ENCODE data around the gene TFRC.
"Not testable (repeated sequence)": the region's sequence is repeated elsewhere in the genome, so short reads cannot be mapped to it uniquely, and the experiment has no call there.

The TFRC gene

DNA sequence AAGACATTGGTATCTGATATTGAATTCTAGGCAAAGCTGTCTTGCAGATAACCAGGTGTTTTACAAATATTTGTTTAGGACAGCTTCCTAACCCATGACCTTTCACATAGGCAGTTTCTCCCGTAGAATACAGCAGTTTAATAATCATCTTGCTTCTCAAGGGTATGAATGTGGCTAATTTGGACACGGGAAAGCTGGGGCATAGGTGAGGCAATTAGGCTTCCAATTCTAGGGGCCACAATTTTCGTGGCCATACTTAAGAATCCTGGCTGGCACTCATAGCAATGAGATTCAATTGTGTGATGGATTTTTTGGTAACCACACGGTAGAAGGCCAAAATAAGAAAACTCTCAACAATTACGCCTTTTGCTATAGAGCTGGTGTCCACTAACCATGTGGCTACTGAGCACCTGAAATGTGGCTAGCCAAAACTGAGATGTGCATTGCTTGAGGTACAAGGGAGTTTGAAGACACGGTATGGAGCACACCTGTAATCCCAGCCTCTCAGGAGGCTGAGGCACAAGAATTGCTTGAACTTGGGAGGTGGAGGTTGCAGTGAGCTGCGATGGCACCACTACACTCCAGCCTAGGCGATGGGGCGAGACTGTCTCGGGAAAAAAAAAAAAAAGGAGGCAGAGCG is 34.4 kb downstream of the TFRC start:
- DNase-seq = no peak

DNA sequence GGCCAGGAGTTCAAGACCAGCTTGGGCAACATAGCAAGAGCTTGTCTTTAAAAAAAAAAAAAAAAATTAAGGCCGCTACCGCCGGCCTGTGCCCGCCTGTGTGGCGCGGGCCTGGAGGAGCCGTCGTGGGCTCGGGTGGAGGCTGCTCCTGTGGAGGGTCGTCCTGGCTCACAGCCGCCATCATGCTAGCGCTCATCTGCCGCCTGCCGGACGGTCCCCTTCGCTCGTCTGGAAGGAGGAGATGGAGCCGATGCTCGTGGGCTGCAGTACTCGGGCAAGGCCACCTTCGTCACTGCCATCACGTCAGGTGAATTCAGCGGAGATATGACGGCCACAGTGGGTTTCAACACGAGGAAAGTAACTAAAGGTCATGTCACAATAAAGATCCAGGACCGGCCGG is 37.4 kb downstream of the TFRC start:
- no peak for DNase-seq

DNA sequence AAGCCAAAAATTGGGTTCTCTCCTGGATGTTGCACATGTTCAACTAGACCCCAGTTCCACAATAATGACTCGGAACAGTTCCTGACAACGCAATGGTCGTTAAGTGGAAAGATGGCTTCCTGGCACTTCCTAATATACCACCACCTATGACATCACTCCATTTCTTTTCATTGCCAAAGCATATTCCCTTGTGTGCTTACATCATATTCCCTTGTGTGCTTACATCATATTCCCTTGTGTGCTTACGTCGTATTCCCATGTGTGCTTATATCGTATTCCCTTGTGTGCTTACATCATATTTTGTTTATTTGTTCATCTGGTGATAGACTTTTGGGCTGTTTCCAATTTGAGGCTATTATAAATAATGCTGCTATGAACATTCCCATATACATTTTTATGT is 39.2 kb downstream of the TFRC start:
- no peak for DNase-seq

DNA sequence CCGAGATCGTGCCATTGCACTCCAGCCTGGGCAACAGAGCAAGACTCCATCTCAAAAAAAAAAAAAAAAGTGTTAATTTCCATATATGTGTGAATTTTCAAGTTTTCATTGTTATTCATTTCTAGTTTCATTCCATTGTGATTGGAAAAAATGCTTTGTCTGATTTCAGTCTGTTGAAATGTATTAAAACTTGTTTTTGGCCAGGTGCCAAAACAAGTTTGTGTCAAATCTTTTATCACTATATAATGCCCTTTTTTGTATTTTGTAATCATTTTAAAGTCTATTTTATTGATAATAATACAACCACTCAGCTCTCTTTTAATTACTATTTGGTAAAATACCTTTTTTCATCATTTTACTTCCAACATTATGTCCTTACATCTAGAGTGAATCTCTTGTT is 42.5 kb downstream of the TFRC start:
- DNase-seq = no peak

DNA sequence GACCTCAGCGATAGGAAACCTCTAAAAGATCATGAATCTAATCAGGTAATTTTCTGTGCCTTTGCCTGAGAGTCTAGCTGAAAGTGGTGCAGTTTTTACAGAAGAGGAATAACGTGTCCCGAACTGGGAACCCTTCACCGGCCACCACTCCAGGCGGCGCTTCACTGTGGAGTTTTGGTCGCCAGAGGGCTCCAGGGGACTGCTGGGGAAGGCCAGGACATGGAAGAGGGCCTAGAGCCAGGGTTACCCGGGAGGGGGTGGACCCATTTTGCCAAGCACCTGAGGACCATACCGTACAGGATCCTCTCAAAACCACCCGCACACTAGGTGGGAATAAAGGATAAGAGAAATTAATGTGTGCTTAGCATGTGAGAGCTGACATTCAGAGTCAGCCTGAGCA is 55.8 kb downstream of the TFRC start:
- not testable (repeated sequence) for DNase-seq

DNA sequence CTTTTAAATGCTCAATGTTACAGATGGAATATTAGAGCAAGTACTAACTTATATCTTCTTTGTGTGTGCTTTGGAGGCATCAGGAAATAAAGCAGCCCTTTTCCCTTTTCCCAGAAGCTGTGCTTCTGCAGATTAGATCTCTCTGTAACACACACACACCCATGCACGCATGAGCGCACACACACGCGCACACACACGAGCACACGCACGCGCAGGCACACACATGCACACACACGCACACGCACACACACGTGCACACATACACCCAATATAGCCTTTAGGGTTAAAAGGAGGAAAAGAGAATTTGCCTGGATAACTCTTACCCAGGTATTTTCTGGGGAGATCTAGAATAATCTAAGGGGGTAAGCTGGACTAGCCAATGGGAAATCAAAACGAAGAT is 56.9 kb downstream of the TFRC start:
- no peak for DNase-seq

DNA sequence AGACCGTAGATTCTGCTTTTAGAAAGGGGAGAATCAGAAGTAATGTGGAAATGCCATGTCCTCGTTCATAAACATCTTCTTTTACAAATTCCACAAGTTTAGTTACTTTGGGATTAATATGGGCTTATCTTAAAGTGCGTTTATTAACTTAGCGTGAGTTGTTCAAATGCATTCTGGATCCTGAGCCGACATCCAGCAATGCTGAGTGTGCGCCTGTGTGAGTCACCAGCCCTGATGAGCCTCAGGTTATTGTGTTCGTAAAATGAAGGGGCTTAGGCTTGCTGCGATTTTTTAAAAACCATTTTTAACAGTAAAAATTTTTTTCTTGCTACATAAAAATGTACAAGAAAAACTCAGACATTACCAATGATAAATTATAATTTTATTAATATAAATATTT is 57.9 kb downstream of the TFRC start:
- DNase-seq = no peak

DNA sequence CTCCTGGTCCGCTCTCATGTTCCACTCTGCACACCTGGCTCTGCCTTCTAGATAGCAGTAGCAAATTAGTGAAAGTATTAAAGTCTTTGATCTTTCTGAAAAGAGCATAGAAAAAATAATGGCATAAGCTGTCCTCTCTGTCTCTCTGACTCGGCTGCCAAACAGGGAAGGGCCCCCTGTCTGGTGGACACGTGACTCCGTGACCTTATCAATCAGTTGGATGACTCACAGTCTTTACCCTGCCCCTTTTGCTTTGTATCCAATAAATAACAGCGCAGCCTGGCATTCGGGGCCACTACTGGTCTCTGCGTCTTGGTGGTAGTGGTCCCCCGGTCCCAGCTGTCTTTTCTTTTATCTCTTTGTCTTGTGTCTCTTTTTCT is 59.4 kb downstream of the TFRC start:
- not testable (repeated sequence) for DNase-seq

DNA sequence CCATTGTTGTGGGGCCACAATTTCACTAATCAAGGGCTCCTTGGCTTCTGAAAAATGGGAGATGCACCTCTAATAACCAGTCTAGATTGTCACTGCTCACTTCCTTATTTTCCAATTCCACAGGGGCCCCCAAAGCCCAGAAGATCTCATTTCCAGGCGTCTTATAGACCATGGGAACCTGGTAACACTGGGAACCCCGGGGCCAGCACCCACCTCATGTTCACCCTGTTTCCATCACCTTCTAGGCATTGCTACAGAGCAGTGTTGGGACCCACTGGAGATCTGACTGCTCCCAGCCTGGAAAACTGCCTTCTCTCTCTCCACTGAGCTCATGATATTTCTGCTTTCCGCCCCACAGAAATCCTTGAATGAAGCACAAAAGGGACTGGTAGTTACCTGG is 61.5 kb downstream of the TFRC start:
- DNase-seq = no peak

DNA sequence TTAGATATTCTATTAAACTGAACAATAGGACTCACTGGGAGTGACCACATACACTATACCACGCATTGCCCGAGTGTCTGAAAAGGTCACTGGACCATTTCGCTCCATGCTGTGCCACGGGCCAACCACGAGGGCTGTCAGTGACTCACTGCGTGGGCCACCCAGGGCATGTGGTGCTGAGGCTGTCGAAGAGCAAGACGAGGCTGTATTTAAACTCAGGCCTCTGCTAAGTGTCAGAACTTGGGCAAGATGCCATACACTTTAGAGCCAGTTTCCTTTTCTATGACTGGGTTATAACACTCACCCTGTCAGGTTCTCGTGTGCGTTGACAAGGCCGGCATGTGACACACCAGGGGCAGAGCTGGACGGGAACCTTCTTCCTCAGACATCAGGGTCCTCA is 62.3 kb downstream of the TFRC start:
- not testable (repeated sequence) for DNase-seq

DNA sequence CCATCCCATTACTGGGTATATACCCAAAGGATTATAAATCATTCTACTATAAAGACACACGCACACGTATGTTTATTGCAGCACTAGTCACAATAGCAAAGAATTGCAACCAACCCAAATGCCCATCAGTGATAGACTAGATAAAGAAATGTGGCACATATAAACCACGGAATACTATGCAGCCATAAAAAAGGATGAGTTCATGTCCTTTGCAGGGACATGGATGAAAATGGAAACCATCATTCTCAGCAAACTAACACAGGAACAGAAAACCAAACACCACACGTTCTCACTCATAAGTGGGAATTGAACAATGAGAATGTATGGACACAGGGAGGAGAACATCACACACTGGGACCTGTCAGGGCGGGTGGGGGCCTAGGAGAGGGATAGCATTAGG is 63.7 kb downstream of the TFRC start:
- DNase-seq = not testable (repeated sequence)

DNA sequence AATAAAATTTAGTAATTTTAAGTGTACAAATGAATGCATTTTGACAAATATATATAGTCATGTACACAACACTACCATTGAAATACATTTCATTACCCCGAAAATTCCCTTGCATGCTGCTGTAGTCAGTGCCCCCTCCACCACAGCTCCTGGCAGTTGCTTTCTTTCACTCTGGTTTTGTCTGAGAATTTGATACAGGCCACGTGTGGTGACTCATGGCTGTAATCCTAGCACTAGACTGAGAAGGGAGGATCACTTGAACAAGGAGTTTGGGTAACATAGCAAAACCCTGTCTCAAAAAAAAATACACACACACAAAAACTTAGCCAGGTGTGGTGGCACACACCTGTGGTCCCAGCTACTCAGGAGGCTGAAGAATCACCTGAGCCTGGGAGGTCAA is 65.4 kb downstream of the TFRC start:
- DNase-seq = no peak

DNA sequence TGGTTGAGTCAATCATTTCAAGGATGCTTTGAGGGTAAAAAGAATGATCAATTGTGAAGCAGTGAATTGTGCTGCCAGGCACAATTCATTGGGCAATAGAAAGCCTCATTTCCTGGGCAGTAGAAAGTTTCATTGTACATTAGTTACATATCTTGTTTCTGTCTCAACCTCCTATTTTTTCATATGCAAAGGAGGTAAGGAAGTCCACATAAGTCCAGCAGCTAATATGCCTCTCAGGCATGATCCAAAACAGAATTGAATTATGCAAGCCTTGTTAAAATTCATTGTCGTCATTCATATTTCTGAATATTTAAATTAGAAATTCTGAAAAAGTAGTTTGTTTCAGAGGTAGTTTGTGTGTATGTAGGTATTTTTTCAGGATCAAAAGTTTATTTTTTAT is 65.8 kb downstream of the TFRC start:
- DNase-seq = no peak

DNA sequence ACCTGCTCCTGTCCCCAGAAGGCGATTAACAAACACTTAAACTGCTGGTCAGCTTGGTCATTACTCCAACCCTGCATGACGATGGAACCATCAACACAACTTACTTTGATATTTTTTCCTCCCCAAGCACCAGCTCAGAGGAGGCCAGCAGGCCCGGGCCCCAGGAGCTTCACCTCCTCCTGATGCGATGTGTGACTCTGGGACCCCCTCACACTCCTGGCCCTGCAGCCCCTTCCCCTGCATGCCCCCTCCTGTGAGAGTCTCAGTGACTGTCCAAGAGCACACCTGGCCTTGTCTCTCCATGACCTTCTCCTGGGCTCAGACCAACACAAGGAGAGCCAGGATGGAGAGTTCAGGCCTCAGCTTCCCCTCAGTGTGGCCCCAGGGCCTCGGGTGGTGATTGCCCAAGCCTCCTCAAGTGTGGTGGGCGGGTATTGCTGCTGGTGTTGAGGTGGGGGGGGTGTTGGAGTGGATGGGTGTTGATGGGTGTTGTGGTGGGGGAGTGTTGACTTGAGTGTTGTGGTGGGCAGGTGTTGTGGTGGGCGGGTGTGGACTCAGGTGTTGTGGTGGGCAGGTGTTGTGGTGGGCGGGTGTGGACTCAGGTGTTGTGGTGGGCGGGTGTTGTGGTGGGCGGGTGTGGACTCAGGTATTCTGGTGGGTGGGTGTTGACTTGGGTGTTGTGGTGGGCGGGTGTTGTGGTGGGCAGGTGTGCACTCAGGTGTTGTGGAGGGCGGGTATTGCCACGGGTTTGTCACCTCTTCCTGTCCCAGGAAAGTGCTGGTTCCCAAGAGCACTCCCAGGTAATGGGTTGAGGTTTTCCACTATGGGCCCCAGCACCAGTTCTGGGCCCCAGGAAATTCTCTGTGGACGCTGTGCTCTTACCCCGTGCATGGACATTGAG is 68.1 kb downstream of the TFRC start:
- no peak for DNase-seq

DNA sequence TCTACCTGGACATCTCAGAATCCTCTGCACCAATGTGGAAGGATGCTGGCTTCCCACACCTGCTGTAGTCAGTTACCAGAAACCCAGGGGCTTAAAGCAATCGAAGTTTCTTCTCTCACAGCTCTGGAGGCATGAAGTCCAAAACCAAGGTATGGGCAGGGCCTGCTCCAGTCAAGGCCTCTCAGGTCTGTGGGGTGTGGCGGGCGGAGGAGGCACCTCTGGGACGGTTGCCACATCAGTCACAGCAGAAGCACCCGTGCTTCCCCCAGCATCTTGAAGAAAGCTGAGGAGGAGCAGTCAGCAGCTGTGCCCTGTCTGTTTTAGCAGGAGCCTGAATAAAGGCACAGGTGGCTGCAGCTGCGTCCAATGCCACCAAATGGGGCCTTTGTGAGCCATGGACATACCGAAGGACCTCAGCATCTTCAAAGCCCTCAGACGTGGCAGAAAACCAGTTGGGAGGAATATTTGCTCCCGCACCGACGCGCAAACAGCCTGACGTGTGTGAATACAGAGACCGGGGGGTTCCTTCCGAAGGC is 68.9 kb downstream of the TFRC start:
- no peak for DNase-seq

DNA sequence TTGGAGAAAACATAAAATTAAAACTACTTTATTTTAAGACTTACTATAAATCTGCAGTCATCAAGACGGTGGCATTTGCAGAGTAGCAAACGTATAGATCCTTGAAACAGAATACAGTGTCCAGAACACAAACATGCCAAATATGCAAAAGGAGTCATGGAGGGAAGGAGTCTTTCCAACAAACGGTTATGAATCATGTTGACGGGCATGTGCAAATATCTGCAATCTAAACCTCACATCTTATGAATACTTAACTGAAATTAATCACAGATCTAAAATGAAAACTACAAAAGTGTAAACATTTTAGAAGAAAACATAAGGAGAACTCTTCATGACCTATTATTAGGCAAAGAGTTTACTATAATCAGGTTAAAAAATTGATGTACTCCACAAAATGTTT is 69.4 kb downstream of the TFRC start:
- no peak for DNase-seq

DNA sequence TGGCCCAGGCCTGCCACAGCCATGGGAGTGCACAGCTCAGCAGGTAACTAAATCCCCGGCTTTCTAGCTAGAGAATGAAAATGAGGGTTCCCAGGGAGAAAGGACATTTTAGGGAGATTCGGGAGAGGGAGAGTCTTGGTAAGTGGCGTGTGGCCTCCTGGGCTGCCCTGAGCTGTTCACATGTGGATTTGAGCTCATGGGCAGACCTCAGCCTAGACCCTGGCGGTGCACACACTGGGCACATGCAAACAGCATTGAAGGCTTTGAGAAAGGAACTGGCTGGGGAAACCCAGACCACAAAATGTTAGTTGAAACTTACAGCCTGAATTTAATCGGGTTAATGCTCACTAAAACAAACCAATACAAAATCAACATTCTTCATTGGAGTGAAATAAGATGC is 72.4 kb downstream of the TFRC start:
- DNase-seq = no peak

DNA sequence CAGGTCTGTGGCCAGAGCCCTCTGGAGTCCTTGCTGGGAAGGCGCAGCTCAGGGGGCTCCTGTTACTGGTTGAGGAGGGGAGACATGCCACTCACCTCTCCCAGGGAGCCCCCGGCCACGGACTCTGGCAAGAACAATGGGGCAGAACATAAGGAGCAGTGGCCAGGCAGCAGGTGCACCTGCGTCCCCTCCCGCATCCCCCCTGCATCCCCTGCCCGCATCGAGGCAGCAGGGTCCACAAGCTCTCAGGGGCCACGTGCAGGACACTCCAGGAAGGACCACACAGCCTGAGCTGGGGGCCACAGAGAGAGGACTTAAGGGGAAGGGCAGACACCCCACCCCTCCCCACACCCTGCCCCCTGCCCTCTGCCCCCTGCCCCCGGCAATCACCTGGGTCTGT is 73.0 kb downstream of the TFRC start:
- DNase-seq = no peak

DNA sequence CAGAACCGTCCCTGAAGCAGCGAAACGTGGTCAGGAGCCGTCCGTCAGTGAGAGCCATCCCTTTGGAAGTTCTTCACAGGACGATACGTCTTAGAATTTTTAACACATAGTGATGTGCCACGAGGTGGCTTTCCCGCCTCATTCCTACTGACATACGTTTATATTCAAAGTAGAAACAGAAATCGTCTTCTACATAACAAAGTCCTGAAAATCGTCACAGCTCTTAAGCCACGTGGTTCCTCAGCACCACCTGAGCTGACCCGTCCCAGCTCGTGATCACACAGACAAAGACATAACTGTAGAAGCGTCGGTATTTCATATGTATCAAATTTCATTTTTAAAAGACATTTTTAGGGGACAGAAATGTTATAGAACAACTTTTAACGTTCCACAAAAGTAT is 73.5 kb downstream of the TFRC start:
- DNase-seq = no peak

DNA sequence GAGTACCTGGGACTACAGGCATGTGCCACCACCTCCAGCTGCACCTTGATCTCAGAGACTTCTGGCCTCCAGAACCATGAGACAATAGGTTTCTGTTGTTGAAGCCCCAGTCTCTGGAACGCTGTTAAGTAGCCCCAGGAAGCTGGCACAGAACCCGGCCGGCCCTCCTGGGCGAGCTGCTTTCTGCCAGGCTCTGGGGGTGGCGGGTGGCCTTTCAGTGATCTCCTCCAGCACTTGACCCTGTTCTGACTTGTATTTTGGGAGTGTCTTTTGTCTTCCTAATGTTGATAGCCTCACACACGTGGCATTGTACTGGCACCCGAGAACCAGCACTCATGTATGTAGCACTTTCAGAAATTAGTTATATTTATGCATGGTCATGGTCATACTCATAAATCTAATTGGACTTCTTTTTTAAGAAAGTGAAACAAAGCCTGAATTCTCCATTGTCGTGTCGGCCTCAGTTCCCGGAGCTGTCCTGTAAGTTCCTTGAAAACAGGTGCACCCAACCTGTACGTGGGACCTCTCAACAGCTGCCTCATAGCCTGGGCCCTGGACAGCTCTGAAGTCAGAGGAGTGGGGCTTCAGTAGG is 74.0 kb downstream of the TFRC start:
- no peak for DNase-seq

DNA sequence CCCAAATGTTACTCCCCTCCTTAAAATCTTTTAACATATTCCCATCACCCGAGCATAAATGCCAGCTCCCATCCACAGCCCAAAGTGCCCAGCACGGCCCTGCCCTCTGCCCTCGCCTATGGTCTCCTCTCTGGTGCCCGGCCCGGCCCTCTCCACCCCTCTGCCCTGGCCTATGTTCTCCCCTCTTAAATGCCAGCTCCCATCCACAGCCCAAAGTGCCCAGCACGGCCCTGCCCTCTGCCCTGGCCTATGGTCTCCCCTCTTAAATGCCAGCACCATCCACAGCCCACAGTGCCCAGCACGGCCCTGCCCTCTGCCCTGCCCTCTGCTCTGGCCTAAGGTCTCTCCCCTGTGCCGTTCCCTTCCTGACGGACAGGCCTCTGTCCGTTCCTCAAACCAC is 76.6 kb downstream of the TFRC start:
- DNase-seq = not testable (repeated sequence)

DNA sequence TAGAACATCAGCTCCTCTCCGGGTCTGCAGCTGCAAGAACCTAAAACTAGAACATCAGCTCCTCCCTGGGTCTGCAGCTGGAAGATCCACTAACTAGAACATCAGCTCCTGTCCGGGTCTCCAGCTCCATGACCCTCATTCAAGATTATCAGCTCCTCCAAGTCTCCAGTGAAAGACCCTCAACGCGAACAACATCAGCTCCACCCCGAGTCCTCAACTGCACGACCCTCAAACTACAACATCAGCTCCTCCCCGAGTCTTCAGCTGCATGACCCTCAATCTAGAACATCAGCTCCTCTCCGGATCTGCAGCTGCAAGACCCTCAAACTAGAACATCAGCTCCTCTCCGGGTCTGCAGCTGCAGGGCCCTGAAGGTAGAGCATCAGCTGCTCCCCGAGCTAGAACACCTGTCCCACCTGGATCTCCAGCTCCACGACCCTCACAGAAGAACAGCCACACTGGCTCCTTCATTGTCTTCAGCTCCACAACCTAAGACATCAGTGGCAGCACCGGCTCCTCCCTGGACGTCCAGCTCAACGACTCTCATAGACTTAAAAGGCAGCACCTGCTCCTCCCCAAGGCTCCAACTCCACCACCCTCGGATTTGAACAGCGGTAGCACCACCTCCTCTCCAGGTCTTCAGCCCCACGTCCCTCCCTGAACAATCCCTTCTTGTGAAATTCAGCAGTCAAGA is 77.4 kb downstream of the TFRC start:
- DNase-seq = not testable (repeated sequence)

DNA sequence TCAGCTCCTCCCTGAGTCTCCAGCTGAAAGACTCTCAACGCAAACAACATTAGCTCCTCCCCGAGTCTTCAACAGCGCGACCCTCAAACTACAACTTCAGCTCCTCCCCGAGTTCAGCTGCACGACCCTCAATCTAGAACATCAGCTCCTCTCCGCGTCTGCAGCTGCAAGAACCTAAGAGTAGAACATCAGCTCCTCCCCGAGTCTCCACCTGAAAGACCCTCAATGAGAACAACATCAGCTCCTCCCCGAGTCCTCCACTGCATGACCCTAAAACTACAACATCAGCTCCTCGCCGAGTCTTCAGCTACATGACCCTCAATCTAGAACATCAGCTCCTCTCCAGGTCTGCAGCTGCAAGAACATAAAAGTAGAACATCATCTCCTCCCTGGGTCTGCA is 78.3 kb downstream of the TFRC start:
- no peak for DNase-seq

All from NCI-H510A treated with DMSO at 0.1 percent for 48 hours (cell line).